Measurements from ENCODE around the gene PDE7B. TPM values are rescaled to one million over a fixed set of nuclear protein-coding genes. Genes with fewer than 3 reads are reported as not detected.
A peak's percentile ranks its signal among the peaks of the same experiment; 100 is the strongest.

PDE7B gene
- total RNA-seq, 1 donor from 2014 or later: 3.9 TPM

DNA sequence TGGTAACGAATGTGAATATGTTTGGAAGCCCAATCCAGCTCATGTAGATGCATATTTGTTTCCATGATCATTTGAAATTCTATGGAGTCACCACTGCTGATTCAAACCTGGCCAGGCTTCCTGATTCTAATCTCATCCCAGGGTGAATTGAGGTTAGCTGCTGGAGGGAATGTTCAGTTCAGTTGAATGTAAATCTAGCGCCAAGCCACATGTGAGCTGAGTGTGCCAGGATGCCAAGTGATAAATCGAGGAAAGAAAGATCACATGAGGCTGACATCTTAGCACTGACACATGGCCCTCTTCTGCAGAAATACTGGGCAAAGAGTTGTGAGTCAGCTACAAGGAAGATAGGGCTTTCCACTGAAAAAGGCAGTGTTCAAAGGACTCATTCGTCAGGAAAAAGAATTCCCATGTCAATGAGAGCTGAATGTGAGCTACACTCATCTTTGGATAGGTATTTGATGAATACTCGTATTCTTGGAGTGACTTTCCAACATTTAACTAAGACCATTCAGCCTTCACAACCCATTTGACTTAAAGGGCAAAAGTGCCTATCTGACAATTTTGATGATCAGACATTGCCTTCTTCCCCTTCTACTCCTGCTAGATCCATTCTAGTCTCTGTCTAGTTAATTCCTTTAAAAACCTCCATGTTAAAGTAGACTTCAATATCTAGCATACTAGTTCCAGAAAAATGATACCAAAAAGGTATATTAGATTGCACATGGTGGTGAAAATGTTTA, 226.5 kb downstream of the PDE7B start:
- TF ChIP-seq, protein P1, sequence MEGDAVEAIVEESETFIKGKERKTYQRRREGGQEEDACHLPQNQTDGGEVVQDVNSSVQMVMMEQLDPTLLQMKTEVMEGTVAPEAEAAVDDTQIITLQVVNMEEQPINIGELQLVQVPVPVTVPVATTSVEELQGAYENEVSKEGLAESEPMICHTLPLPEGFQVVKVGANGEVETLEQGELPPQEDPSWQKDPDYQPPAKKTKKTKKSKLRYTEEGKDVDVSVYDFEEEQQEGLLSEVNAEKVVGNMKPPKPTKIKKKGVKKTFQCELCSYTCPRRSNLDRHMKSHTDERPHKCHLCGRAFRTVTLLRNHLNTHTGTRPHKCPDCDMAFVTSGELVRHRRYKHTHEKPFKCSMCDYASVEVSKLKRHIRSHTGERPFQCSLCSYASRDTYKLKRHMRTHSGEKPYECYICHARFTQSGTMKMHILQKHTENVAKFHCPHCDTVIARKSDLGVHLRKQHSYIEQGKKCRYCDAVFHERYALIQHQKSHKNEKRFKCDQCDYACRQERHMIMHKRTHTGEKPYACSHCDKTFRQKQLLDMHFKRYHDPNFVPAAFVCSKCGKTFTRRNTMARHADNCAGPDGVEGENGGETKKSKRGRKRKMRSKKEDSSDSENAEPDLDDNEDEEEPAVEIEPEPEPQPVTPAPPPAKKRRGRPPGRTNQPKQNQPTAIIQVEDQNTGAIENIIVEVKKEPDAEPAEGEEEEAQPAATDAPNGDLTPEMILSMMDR (IDR thresholded peaks at IDR 0.05): no peak
- Mint-ChIP-seq H3K27ac (ENCODE audit: unreplicated experiment) (no peak overlapping the region), H3K4me3 (ENCODE audit: unreplicated experiment) (no peak overlapping the region), H3K36me3 (ENCODE audit: unreplicated experiment) (no peaks in the 10 kb centered on the region), H3K27me3 (ENCODE audit: unreplicated experiment) (no peaks in the 10 kb centered on the region), H3K9me3 (ENCODE audit: unreplicated experiment) (peaks cover 4% of the 10 kb centered on the region), H3K4me1 (ENCODE audit: unreplicated experiment) (peaks cover 9% of the 10 kb centered on the region)
- DNase-seq (ENCODE audit: extremely low spot score, unreplicated experiment): no peak

DNA sequence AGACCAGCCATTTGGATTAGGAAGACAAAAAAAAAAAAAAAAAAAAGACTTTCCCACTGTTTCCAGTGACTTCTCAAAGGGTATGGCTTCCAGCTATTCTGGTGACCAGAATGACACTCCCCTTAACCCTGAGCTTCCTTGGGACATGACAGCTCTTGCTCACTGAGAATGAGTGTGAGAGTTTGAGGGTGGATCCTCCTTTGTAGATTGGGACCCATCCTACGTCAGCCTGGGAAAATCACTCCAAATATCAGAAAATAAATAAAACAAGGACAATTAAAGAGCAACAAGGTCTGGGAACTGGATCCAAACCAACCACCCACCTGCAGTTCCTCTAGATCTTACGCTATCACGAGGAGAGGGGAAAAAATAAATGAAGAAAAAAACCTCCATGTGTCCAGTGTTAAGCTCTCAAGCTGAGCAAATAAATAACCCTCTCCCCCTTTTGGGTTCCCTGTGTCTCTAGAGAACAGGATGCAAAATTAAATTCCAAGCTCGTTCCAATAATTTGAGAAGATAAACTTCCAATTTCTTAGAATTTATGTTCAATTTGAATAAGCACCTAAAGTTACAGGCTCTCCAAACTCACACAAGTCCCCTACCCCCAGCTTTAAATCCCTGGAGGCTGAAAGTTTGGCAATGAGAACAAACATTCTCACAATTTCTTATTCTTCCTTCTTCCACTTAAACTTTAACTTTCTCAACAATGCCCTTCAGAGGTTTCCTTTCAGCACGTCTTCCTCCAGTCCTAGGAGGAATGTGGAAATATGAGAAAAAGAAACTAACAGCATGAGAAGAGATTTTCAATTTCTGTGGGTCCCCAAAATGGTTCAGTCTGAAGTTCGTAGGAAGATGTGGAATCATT, 228.4 kb downstream of the PDE7B start:
- H3K27me3 Mint-ChIP-seq (ENCODE audit: unreplicated experiment): no peaks in the 10 kb centered on the region
- peak overlapping the region; percentile 12 for H3K27ac Mint-ChIP-seq (ENCODE audit: unreplicated experiment)
- peaks cover 9% of the 10 kb centered on the region for H3K4me1 Mint-ChIP-seq (ENCODE audit: unreplicated experiment)
- TF ChIP-seq, protein P1 (IDR thresholded peaks at IDR 0.05): no peak
- no peaks in the 10 kb centered on the region for H3K36me3 Mint-ChIP-seq (ENCODE audit: unreplicated experiment)
- no peak for DNase-seq (ENCODE audit: extremely low spot score, unreplicated experiment)
- H3K4me3 Mint-ChIP-seq (ENCODE audit: unreplicated experiment): no peak overlapping the region
- peaks cover 4% of the 10 kb centered on the region for H3K9me3 Mint-ChIP-seq (ENCODE audit: unreplicated experiment)

DNA sequence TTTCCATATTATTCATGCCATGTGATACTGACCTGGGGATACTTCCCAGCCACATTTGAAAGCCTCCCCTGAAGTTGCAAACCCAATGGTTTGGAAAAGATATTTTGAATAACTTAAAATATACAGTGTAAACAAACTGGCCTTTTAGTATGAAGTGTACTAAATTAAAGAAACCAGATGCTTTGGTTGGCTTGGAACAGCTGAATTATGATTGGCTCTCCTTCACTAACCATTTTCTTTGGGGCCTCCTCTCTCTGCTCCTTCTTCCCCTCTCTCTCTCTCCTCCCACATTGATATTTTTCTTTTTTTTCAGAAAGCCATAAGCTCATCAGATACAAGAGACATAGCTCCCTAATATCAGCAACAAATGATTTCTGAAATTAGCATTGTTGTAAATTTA, 232.0 kb downstream of the PDE7B start:
- H3K4me3 Mint-ChIP-seq (ENCODE audit: unreplicated experiment): no peak overlapping the region
- H3K4me1 Mint-ChIP-seq (ENCODE audit: unreplicated experiment): peaks cover 9% of the 10 kb centered on the region
- H3K27ac Mint-ChIP-seq (ENCODE audit: unreplicated experiment): no peak overlapping the region
- H3K9me3 Mint-ChIP-seq (ENCODE audit: unreplicated experiment): peaks cover 4% of the 10 kb centered on the region
- TF ChIP-seq, protein P1 (IDR thresholded peaks at IDR 0.05): no peak
- no peaks in the 10 kb centered on the region for H3K36me3 Mint-ChIP-seq (ENCODE audit: unreplicated experiment)
- no peaks in the 10 kb centered on the region for H3K27me3 Mint-ChIP-seq (ENCODE audit: unreplicated experiment)
- DNase-seq (ENCODE audit: extremely low spot score, unreplicated experiment): no peak

DNA sequence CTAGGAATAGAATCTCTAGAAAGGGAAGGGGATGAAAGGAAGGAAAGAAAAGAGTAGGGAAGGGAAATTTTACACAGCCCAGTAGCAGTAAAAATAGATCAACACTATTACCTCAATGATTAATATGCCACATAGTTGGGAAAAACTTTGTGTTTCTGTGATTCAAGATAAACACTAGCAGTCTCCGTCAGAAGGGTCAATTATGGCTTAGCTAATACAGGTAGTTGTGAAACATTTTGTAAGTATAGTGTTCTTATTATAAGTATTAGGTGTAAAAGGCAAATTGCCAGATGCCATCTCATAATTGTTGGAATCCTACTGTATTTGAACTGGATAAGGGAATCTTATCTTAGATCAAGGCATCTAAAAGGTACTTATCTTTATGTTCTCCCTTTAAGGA, 232.9 kb downstream of the PDE7B start:
- Mint-ChIP-seq H3K4me1 (ENCODE audit: unreplicated experiment) (peaks cover 9% of the 10 kb centered on the region), H3K36me3 (ENCODE audit: unreplicated experiment) (no peaks in the 10 kb centered on the region), H3K9me3 (ENCODE audit: unreplicated experiment) (peaks cover 4% of the 10 kb centered on the region), H3K27me3 (ENCODE audit: unreplicated experiment) (no peaks in the 10 kb centered on the region), H3K27ac (ENCODE audit: unreplicated experiment) (no peak overlapping the region), H3K4me3 (ENCODE audit: unreplicated experiment) (no peak overlapping the region)
- DNase-seq (ENCODE audit: extremely low spot score, unreplicated experiment): no peak
- TF ChIP-seq, protein P1 (IDR thresholded peaks at IDR 0.05): no peak

Measured in osteocyte (in vitro differentiated cells).